ENCODE results near the gene SEMA6C.
"Not testable (repeated sequence)": the region's sequence is repeated elsewhere in the genome, so short reads cannot be mapped to it uniquely, and the experiment has no call there.

DNA sequence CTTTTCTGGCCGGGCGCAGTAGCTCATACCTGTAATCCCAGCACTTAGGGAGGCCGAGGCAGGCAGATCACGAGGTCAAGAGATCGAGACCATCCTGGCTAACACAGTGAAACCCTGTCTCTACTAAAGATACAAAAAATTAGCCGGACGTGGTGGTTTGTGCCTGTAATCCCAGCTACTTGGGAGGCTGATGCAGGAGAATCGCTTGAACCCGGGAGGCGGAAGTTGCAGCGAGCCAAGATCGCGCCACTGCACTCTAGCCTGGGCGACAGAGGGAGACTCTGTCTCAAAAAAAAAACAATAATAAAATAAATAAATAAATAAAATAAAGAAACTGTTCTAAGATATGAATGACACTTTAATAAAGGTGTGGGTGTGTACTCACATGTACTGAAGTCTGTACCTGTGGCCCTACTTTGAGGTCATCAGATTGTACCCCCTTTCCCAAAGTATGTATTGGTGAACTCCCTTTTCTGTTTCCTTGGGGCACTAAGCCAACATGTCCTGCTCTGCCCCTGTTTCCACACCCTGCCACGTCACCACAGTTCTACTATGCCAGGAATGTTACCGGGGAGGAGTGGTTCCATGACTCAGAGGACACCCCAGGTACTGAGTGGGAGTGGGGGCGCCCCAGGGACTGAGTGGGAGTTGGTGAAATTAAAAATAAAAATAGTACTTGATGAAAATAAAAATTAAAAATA, 48.6 kb upstream of the SEMA6C start:
- TF ChIP-seq EZH2 (IDR thresholded peaks at IDR 0.05; ENCODE audit: low read length): not testable (repeated sequence)
- TF ChIP-seq, protein P1, sequence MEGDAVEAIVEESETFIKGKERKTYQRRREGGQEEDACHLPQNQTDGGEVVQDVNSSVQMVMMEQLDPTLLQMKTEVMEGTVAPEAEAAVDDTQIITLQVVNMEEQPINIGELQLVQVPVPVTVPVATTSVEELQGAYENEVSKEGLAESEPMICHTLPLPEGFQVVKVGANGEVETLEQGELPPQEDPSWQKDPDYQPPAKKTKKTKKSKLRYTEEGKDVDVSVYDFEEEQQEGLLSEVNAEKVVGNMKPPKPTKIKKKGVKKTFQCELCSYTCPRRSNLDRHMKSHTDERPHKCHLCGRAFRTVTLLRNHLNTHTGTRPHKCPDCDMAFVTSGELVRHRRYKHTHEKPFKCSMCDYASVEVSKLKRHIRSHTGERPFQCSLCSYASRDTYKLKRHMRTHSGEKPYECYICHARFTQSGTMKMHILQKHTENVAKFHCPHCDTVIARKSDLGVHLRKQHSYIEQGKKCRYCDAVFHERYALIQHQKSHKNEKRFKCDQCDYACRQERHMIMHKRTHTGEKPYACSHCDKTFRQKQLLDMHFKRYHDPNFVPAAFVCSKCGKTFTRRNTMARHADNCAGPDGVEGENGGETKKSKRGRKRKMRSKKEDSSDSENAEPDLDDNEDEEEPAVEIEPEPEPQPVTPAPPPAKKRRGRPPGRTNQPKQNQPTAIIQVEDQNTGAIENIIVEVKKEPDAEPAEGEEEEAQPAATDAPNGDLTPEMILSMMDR (optimal IDR thresholded peaks at IDR 0.05 in 1 of 3, IDR thresholded peaks at IDR 0.05 in 1 of 3, conservative IDR thresholded peaks at IDR 0.05 in 1 of 3; ENCODE audit: extremely low read depth in 1 of 3, insufficient read depth in 2 of 3, low read length in 3 of 3): not testable (repeated sequence)
